H9 (cell line): Measurements from ENCODE around the gene SKIC8. TPM values are rescaled to one million over a fixed set of nuclear protein-coding genes. Genes with fewer than 3 reads are reported as not detected.

Experiments
- DNase-seq: peaks from one replicate; pipeline ENCODE4 v3.0.0-alpha.2; 2017
- H2AFZ ChIP-seq: one replicate; pipeline ENCODE4 v1.6.1; 2013; ENCODE audit warnings: mild to moderate bottlenecking, low read length, control low read depth, moderate library complexity
- H2AK5ac ChIP-seq: 2 replicates; pipeline ENCODE4 v1.6.1; 2013; ENCODE audit warnings: low read length, control low read depth, mixed read lengths; ENCODE audit not compliant: insufficient read length
- H2BK120ac ChIP-seq: one replicate; pipeline ENCODE4 v1.6.1; 2013; ENCODE audit warnings: low read depth, mild to moderate bottlenecking, low read length, control low read depth, inconsistent platforms; ENCODE audit not compliant: poor library complexity, severe bottlenecking
- H2BK12ac ChIP-seq: 2 replicates; pipeline ENCODE4 v1.6.1; 2013; ENCODE audit warnings: low read length, control low read depth, mixed read lengths, low read depth; ENCODE audit not compliant: insufficient read length
- H2BK15ac ChIP-seq: 2 replicates; pipeline ENCODE4 v1.6.1; 2013; ENCODE audit warnings: low read depth, low read length, control low read depth
- H2BK20ac ChIP-seq: one replicate; pipeline ENCODE4 v1.6.1; 2013; ENCODE audit warnings: low read depth, mild to moderate bottlenecking, low read length, control low read depth, inconsistent platforms; ENCODE audit not compliant: poor library complexity, severe bottlenecking
- H2BK5ac ChIP-seq: 2 replicates; pipeline ENCODE4 v1.6.1; 2013; ENCODE audit warnings: low read length, control low read depth, mixed read lengths; ENCODE audit not compliant: insufficient read length
- H3K14ac ChIP-seq: 2 replicates; pipeline ENCODE4 v1.6.1; 2013; ENCODE audit warnings: low read length, control low read depth; ENCODE audit not compliant: insufficient read depth
- H3K18ac ChIP-seq: 2 replicates; pipeline ENCODE4 v1.6.1; 2013; ENCODE audit warnings: low read depth, mild to moderate bottlenecking, mixed read lengths, low read length, control low read depth; ENCODE audit not compliant: insufficient read length
- H3K23ac ChIP-seq: 2 replicates; pipeline ENCODE4 v1.6.1; 2013; ENCODE audit warnings: low read length, control low read depth, mixed read lengths, low read depth; ENCODE audit not compliant: insufficient read length
- H3K23me2 ChIP-seq: 2 replicates; pipeline ENCODE4 v1.6.1; 2013; ENCODE audit warnings: low read depth, mild to moderate bottlenecking, mixed read lengths, low read length, control low read depth; ENCODE audit not compliant: insufficient read length, poor library complexity, severe bottlenecking
- H3K27ac ChIP-seq: 2 replicates; pipeline ENCODE4 v1.5.1; 2013; ENCODE audit warnings: low read length, control low read depth, mixed read lengths, low read depth; ENCODE audit not compliant: insufficient read length
- H3K27me3 ChIP-seq: 2 replicates; pipeline ENCODE4 v1.6.1; 2013; ENCODE audit warnings: low read length, control low read depth, inconsistent platforms; ENCODE audit not compliant: insufficient read depth
- H3K4ac ChIP-seq: 2 replicates; pipeline ENCODE4 v1.6.1; 2013; ENCODE audit warnings: low read depth, mild to moderate bottlenecking, control low read depth, inconsistent platforms, low read length, moderate library complexity
- H3K4me1 ChIP-seq: 2 replicates; pipeline ENCODE4 v1.6.1; 2013; ENCODE audit warnings: low read length, control low read depth, inconsistent platforms; ENCODE audit not compliant: insufficient read depth
- H3K4me2 ChIP-seq: 2 replicates; pipeline ENCODE4 v1.6.1; 2013; ENCODE audit warnings: low read length, control low read depth, mixed read lengths; ENCODE audit not compliant: insufficient read length, insufficient read depth
- H3K56ac ChIP-seq: 2 replicates; pipeline ENCODE4 v1.6.1; 2013; ENCODE audit warnings: low read depth, mild to moderate bottlenecking, mixed read lengths, low read length, control low read depth; ENCODE audit not compliant: insufficient read length
- H3K79me1 ChIP-seq: 2 replicates; pipeline ENCODE4 v1.6.1; 2013; ENCODE audit warnings: low read depth, mild to moderate bottlenecking, moderate library complexity, low read length, control low read depth, inconsistent platforms; ENCODE audit not compliant: insufficient read depth, poor library complexity, severe bottlenecking
- H3K79me2 ChIP-seq: 2 replicates; pipeline ENCODE4 v1.6.1; 2013; ENCODE audit warnings: low read length, control low read depth, inconsistent platforms; ENCODE audit not compliant: insufficient read depth
- H3K9ac ChIP-seq: 2 replicates; pipeline ENCODE4 v1.6.1; 2013; ENCODE audit warnings: low read length, control low read depth, mixed read lengths; ENCODE audit not compliant: insufficient read length; ENCODE audit errors: extremely low read depth
- H3K9me3 ChIP-seq: one replicate; pipeline ENCODE4 v1.6.1; 2013; ENCODE audit warnings: low read depth, low read length, inconsistent platforms; ENCODE audit not compliant: control insufficient read depth
- H3T11ph ChIP-seq: one replicate; pipeline ENCODE4 v1.6.1; 2013; ENCODE audit warnings: mild to moderate bottlenecking, low read length, control low read depth, inconsistent platforms
- H4K20me1 ChIP-seq: one replicate; pipeline ENCODE4 v1.6.1; 2013; ENCODE audit not compliant: control insufficient read depth, insufficient read length, insufficient read depth
- H4K5ac ChIP-seq: 2 replicates; pipeline ENCODE4 v1.6.1; 2013; ENCODE audit warnings: low read depth, mild to moderate bottlenecking, mixed read lengths, low read length, control low read depth; ENCODE audit not compliant: insufficient read length
- H4K8ac ChIP-seq: replicated peaks from 2 replicates; pipeline ENCODE4 v1.6.1; 2013; ENCODE audit warnings: low read length, control low read depth, mixed read lengths, low read depth; ENCODE audit not compliant: insufficient read length
- H4K91ac ChIP-seq: 2 replicates; pipeline ENCODE4 v1.6.1; 2013; ENCODE audit warnings: low read depth, mild to moderate bottlenecking, moderate library complexity, mixed read lengths, low read length, control low read depth; ENCODE audit not compliant: insufficient read length
- H3K27ac Mint-ChIP-seq, 3 experiments: 2 replicates in 2 of 3; 3 replicates in 1 of 3; pipeline ENCODE4 v1.8.0; 2020 to 2021; ENCODE audit warnings: mixed read lengths in 3 of 3, mild to moderate bottlenecking in 1 of 3, moderate library complexity in 1 of 3
- H3K27me3 Mint-ChIP-seq: 2 replicates; pipeline ENCODE4 v1.8.0; 2021; ENCODE audit warnings: low read depth, mild to moderate bottlenecking, moderate library complexity, mixed read lengths
- H3K36me3 Mint-ChIP-seq, 3 experiments: 2 replicates in 2 of 3; 3 replicates in 1 of 3; pipeline ENCODE4 v1.8.0; 2020 to 2021; ENCODE audit warnings: low read depth in 3 of 3, mixed read lengths in 3 of 3; ENCODE audit not compliant: insufficient read depth in 1 of 3
- H3K4me1 Mint-ChIP-seq, 2 experiments: 2 replicates each; pipeline ENCODE4 v1.8.0; 2020; ENCODE audit warnings: mixed read lengths in 2 of 2
- H3K4me3 Mint-ChIP-seq, 2 experiments: 2 replicates in 1 of 2; 3 replicates in 1 of 2; pipeline ENCODE4 v1.8.0; 2020 to 2021; ENCODE audit warnings: mild to moderate bottlenecking in 2 of 2, mixed read lengths in 2 of 2, moderate library complexity in 1 of 2
- H3K9me3 Mint-ChIP-seq, 2 experiments: 2 replicates in 1 of 2; 3 replicates in 1 of 2; pipeline ENCODE4 v1.8.0; 2020; ENCODE audit warnings: mild to moderate bottlenecking in 2 of 2, mixed read lengths in 2 of 2, moderate library complexity in 1 of 2
- WGBS: extraction: QIAGEN DNeasy Blood & Tissue Kit; methylation state at CpG from one replicate; pipeline ENCODE4 v1.1.7; 2013; ENCODE audit warnings: missing lambda C conversion rate, low lambda C conversion rate, mixed read lengths; ENCODE audit not compliant: insufficient read length; ENCODE audit errors: extremely low coverage; 5-methylcytosine and 5-hydroxymethylcytosine counted together
- total RNA-seq: library from RNA; stranded (reverse); gene quantifications from 2 replicates; pipeline ENCODE4 v1.2.1, GENCODE V29; 2021
- TF ChIP-seq, protein P1 (sequence below): fragments of 200-600 bp; sonication (generic); conservative IDR thresholded peaks from 3 replicates; pipeline ENCODE4 v1.8.0; 2021; ENCODE audit warnings: antibody characterized with exemption, mild to moderate bottlenecking

Gene SKIC8
- total RNA-seq, 1 experiment from 2014 or later = 45.6 TPM

DNA sequence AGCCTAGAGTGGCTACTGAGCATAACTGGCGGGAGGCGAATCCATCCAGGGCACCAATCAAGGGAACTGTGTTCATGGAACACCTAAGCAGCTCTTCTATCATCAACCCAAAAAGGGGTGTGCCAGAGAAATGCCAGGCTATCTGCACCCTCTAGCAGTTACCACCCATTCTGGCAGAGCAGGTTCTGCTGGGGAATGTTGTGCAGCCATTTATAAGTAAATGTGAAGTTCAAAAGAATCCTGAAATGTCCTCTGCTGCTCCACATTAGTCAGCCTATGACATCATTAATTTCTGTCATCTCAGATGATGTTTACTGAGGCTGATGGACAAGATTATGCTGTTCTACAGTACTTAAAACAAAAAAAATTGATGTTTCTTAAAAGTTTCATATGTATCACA lies 7.7 kb downstream of the SKIC8 start:
- peaks cover 5 to 31% (median 8%) of the 10 kb centered on the region in 3 experiments; a peak in 4 of 7 replicates for H3K36me3 Mint-ChIP-seq
- Histone ChIP-seq H3K79me2 (no peaks in the 10 kb centered on the region), H2BK120ac (no peak overlapping the region), H3K9ac (no peak overlapping the region), H2BK12ac (no peak overlapping the region), H3K4me1 (no peaks in the 10 kb centered on the region), H2BK15ac (no peak overlapping the region), H3K27me3 (no peaks in the 10 kb centered on the region), H3K56ac (no peak overlapping the region), H3T11ph (no peak overlapping the region), H4K20me1 (no peaks in the 10 kb centered on the region), H3K23me2 (no peaks in the 10 kb centered on the region), H3K14ac (no peak overlapping the region), H3K27ac (no peak overlapping the region), H4K91ac (no peak overlapping the region), H3K4me2 (no peak overlapping the region), H4K8ac (no peak overlapping the region), H2BK5ac (no peak overlapping the region), H4K5ac (no peak overlapping the region), H3K79me1 (no peaks in the 10 kb centered on the region), H3K23ac (no peak overlapping the region), H3K4ac (no peak overlapping the region), H2AFZ (no peak overlapping the region), H2AK5ac (no peak overlapping the region), H3K9me3 (no peaks in the 10 kb centered on the region), H3K18ac (no peak overlapping the region), H2BK20ac (no peak overlapping the region)
- no peak overlapping the region for H3K27ac Mint-ChIP-seq
- no CpG with 5 or more reads among the region's 2 CpGs for WGBS
- H3K4me3 Mint-ChIP-seq = no peak overlapping the region
- TF ChIP-seq, protein P1, sequence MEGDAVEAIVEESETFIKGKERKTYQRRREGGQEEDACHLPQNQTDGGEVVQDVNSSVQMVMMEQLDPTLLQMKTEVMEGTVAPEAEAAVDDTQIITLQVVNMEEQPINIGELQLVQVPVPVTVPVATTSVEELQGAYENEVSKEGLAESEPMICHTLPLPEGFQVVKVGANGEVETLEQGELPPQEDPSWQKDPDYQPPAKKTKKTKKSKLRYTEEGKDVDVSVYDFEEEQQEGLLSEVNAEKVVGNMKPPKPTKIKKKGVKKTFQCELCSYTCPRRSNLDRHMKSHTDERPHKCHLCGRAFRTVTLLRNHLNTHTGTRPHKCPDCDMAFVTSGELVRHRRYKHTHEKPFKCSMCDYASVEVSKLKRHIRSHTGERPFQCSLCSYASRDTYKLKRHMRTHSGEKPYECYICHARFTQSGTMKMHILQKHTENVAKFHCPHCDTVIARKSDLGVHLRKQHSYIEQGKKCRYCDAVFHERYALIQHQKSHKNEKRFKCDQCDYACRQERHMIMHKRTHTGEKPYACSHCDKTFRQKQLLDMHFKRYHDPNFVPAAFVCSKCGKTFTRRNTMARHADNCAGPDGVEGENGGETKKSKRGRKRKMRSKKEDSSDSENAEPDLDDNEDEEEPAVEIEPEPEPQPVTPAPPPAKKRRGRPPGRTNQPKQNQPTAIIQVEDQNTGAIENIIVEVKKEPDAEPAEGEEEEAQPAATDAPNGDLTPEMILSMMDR = no peak
- no peaks in the 10 kb centered on the region for H3K27me3 Mint-ChIP-seq
- H3K9me3 Mint-ChIP-seq = no peaks in the 10 kb centered on the region
- DNase-seq = no peak
- no peaks in the 10 kb centered on the region for H3K4me1 Mint-ChIP-seq
